Measurements from ENCODE around the gene C4A.

DNA sequence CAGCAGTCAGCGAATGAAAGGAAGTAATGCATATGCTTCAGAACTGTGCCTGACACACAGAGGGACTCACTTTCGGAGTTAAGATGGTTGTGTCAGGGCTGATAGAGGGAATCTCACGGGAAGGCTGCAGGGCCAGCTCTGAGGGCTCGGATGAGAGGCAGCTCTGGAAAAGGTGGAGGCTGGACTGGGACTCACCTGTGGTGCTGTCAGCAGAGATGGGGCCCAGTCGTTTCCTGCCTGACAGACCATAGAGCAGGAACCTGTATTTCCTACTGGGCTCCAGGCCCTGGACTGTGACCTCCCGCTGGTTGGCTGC is 65.6 kb downstream of the C4A start:
- TF ChIP-seq, protein P1, sequence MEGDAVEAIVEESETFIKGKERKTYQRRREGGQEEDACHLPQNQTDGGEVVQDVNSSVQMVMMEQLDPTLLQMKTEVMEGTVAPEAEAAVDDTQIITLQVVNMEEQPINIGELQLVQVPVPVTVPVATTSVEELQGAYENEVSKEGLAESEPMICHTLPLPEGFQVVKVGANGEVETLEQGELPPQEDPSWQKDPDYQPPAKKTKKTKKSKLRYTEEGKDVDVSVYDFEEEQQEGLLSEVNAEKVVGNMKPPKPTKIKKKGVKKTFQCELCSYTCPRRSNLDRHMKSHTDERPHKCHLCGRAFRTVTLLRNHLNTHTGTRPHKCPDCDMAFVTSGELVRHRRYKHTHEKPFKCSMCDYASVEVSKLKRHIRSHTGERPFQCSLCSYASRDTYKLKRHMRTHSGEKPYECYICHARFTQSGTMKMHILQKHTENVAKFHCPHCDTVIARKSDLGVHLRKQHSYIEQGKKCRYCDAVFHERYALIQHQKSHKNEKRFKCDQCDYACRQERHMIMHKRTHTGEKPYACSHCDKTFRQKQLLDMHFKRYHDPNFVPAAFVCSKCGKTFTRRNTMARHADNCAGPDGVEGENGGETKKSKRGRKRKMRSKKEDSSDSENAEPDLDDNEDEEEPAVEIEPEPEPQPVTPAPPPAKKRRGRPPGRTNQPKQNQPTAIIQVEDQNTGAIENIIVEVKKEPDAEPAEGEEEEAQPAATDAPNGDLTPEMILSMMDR (IDR thresholded peaks at IDR 0.05): no peak
- no peak for TF ChIP-seq POLR2A (IDR thresholded peaks at IDR 0.05)

Measured in lower leg skin (tissue), 3 donors.